Hepatocyte (in vitro differentiated cells): ENCODE results near the gene GALNT7. TPM values are rescaled to one million over a fixed set of nuclear protein-coding genes. Genes with fewer than 3 reads are reported as not detected.

Experiments used
- DNase-seq: peaks from one replicate; pipeline ENCODE4 v3.0.0-alpha.2; 2016; ENCODE audit warnings: low spot score
- H2AFZ ChIP-seq: fragments of 200-600 bp; sonication (generic); 2 replicates; pipeline ENCODE4 v1.6.0; 2016; ENCODE audit warnings: antibody characterized with exemption, mild to moderate bottlenecking
- H3K27ac ChIP-seq: fragments of 200-600 bp; sonication (generic); 2 replicates; pipeline ENCODE4 v1.5.1; 2016; ENCODE audit warnings: mild to moderate bottlenecking
- H3K27me3 ChIP-seq: fragments of 200-600 bp; sonication (generic); 2 replicates; pipeline ENCODE4 v1.6.1; 2016
- H3K36me3 ChIP-seq: fragments of 200-600 bp; sonication (generic); replicated peaks from 2 replicates; pipeline ENCODE4 v1.5.1; 2016; ENCODE audit warnings: low read depth; ENCODE audit not compliant: insufficient read depth
- H3K4me1 ChIP-seq: fragments of 200-600 bp; sonication (generic); 2 replicates; pipeline ENCODE4 v1.5.1; 2016; ENCODE audit warnings: mild to moderate bottlenecking, moderate library complexity; ENCODE audit not compliant: insufficient read depth
- H3K4me2 ChIP-seq: fragments of 200-600 bp; sonication (generic); 2 replicates; pipeline ENCODE4 v1.6.0; 2016
- H3K4me3 ChIP-seq: fragments of 200-600 bp; sonication (generic); 2 replicates; pipeline ENCODE4 v1.5.1; 2016; ENCODE audit warnings: mild to moderate bottlenecking
- H3K79me2 ChIP-seq: fragments of 200-600 bp; sonication (generic); 2 replicates; pipeline ENCODE4 v1.6.0; 2017; ENCODE audit warnings: mild to moderate bottlenecking
- H3K9me2 ChIP-seq: fragments of 200-600 bp; sonication (generic); replicated peaks from 2 replicates; pipeline ENCODE4 v1.6.0; 2017; ENCODE audit warnings: mild to moderate bottlenecking; ENCODE audit not compliant: insufficient read depth
- H3K9me3 ChIP-seq: fragments of 200-600 bp; sonication (generic); 2 replicates; pipeline ENCODE4 v1.5.1; 2016; ENCODE audit warnings: low read depth, mild to moderate bottlenecking
- H4K20me1 ChIP-seq: fragments of 200-600 bp; sonication (generic); 2 replicates; pipeline ENCODE4 v1.6.0; 2016; ENCODE audit warnings: mild to moderate bottlenecking; ENCODE audit not compliant: insufficient read depth, poor library complexity, severe bottlenecking
- EZH2 ChIP-seq: fragments of 200-600 bp; sonication (generic); IDR thresholded peaks from 2 replicates; pipeline ENCODE4 v1.6.1; 2016; ENCODE audit warnings: antibody characterized with exemption, mild to moderate bottlenecking, borderline replicate concordance
- EZH2phosphoT487 ChIP-seq: fragments of 200-600 bp; sonication (generic); IDR thresholded peaks from one replicate; pipeline ENCODE4 v1.6.1; 2018; ENCODE audit warnings: antibody characterized with exemption, mild to moderate bottlenecking, low read depth, moderate library complexity; ENCODE audit not compliant: unreplicated experiment, severe bottlenecking
- WGBS: methylation state at CpG from one replicate; pipeline ENCODE4 v1.1.6; 2016; ENCODE audit warnings: low lambda C conversion rate; ENCODE audit errors: missing lambda C conversion rate; 5-methylcytosine and 5-hydroxymethylcytosine counted together
- polyA plus RNA-seq: library from polyadenylated mRNA; unstranded; fragments of >200 nt; fragmentation: Nextera tagmentation; extraction: Ambion mirVana; gene quantifications from 2 replicates; pipeline ENCODE4 v1.2.1, GENCODE V29; 2016
- total RNA-seq: library from RNA; depleted of rRNA; stranded (reverse); fragments of >200 nt; gene quantifications from 2 replicates; pipeline ENCODE4 v1.2.3, GENCODE V29; 2014
- TF ChIP-seq, protein P1 (sequence below): fragments of 200-600 bp; sonication (generic); IDR thresholded peaks from 2 replicates; pipeline ENCODE4 v1.5.1; 2016; ENCODE audit warnings: antibody characterized with exemption, mild to moderate bottlenecking; ENCODE audit not compliant: poor library complexity

Gene GALNT7
- total and polyA plus RNA-seq, 2 experiments from 2014 or later = 23.7 to 44.6 TPM

DNA sequence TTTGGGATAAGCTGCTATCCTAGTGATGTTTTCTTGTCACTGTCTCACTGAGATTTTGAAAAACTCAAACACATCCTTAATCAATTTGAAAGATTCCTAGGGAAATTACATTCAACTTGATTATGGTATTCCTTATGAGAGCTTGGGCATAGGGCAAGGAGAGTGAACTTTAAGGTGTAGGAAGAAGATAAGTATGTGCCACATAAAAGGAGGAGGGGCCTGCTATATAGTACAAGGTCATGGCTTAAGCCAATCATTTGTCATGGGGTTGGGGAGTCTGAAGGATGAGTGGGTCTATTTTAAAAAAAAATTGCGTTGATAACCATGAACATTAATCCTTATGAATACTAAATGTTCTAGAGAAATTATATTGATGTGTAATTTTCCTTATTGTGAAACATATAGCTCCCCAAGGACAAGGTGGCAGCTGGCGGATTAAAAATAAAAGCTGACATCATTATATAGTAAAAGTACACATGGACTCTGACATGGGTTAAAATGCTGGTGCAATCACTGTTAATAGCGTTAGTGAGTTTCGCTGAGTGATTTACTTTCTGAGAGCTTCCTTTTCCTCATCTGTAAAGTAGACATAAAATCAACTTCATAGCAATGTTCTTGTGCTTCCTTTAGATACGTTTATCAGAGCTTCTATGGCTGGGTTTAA lies 17.4 kb downstream of the GALNT7 start:
- H3K4me2 ChIP-seq = peak overlapping the region; percentile 59
- peaks cover 55% of the 10 kb centered on the region for H3K79me2 ChIP-seq
- H3K9me3 ChIP-seq = no peaks in the 10 kb centered on the region
- no peak overlapping the region for H3K4me3 ChIP-seq
- DNase-seq = peak; percentile 52
- peaks cover 4% of the 10 kb centered on the region for H4K20me1 ChIP-seq
- H3K9me2 ChIP-seq = no peaks in the 10 kb centered on the region
- H3K27ac ChIP-seq = peak overlapping the region; percentile 85
- no peaks in the 10 kb centered on the region for H3K36me3 ChIP-seq
- H2AFZ ChIP-seq = no peak overlapping the region
- peaks cover 17% of the 10 kb centered on the region for H3K4me1 ChIP-seq
- no peaks in the 10 kb centered on the region for H3K27me3 ChIP-seq
- 77% methylated on average over 5 of the region's 5 CpGs for WGBS
- TF ChIP-seq EZH2phosphoT487 = no peak
- TF ChIP-seq EZH2 = no peak
- TF ChIP-seq, protein P1, sequence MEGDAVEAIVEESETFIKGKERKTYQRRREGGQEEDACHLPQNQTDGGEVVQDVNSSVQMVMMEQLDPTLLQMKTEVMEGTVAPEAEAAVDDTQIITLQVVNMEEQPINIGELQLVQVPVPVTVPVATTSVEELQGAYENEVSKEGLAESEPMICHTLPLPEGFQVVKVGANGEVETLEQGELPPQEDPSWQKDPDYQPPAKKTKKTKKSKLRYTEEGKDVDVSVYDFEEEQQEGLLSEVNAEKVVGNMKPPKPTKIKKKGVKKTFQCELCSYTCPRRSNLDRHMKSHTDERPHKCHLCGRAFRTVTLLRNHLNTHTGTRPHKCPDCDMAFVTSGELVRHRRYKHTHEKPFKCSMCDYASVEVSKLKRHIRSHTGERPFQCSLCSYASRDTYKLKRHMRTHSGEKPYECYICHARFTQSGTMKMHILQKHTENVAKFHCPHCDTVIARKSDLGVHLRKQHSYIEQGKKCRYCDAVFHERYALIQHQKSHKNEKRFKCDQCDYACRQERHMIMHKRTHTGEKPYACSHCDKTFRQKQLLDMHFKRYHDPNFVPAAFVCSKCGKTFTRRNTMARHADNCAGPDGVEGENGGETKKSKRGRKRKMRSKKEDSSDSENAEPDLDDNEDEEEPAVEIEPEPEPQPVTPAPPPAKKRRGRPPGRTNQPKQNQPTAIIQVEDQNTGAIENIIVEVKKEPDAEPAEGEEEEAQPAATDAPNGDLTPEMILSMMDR = no peak

DNA sequence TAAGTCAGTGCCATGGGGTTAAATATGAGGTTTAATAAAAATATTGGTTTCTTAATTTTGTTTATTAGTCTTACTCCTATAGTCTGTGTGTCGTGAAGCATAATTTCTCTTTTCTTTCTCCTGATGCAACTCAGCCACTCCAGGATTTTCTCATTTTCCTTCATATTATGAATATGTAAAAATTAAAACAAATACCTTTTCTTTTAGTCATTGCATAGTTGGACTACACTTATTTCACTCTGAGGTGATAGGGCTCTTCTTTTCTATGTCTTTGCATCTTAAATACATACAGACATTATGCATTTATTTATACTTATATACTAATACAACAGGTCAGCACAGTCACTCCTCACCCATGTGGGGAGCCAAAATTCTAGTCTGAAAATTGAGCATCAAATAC lies 19.1 kb downstream of the GALNT7 start:
- WGBS = 91% methylated on average over 1 of the region's 1 CpG
- Histone ChIP-seq H3K36me3 (no peaks in the 10 kb centered on the region), H3K27ac (peak overlapping the region; percentile 85), H3K9me3 (no peaks in the 10 kb centered on the region), H3K27me3 (no peaks in the 10 kb centered on the region), H3K4me2 (no peak overlapping the region), H2AFZ (no peak overlapping the region), H3K79me2 (peaks cover 53% of the 10 kb centered on the region), H4K20me1 (no peaks in the 10 kb centered on the region), H3K4me1 (peaks cover 10% of the 10 kb centered on the region), H3K4me3 (no peak overlapping the region), H3K9me2 (no peaks in the 10 kb centered on the region)
- TF ChIP-seq, protein P1 = no peak
- no peak for TF ChIP-seq EZH2phosphoT487
- no peak for TF ChIP-seq EZH2
- no peak for DNase-seq

DNA sequence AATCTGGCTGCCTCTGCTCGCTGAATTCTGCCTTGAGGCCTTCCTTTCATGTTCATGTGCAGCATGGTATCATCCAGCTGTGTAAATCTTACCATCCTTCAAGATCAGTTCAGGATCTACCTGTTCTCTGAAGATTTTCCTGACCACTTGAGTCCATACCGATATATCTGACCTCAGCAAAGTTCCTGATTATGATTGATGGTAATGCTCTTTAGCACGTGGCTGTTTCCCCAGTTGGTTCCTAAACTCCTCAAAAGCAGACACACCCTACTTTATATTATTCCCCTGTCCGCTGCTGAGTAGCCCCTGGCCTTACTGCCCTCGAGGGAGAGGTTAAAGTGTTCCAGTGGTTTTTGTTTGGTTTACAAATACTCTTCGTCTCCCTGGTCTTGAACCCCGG lies 20.0 kb downstream of the GALNT7 start:
- Histone ChIP-seq H3K27me3 (no peaks in the 10 kb centered on the region), H3K36me3 (no peaks in the 10 kb centered on the region), H3K9me3 (no peaks in the 10 kb centered on the region), H2AFZ (no peak overlapping the region), H4K20me1 (no peaks in the 10 kb centered on the region), H3K4me3 (no peak overlapping the region), H3K4me2 (no peak overlapping the region), H3K9me2 (no peaks in the 10 kb centered on the region), H3K4me1 (peaks cover 10% of the 10 kb centered on the region), H3K27ac (no peak overlapping the region), H3K79me2 (peaks cover 56% of the 10 kb centered on the region)
- TF ChIP-seq EZH2 (no peak), EZH2phosphoT487 (no peak)
- TF ChIP-seq, protein P1 = no peak
- DNase-seq = no peak
- 66% methylated on average over 7 of the region's 7 CpGs for WGBS
